Mucosa of descending colon (tissue), 3 donors: ENCODE results near the gene PSTPIP2. TPM values are rescaled to one million over a fixed set of nuclear protein-coding genes. Genes with fewer than 3 reads are reported as not detected.

ENCODE experiments used
- ATAC-seq: fragments of 200-7000 bp; cut with Tn5 transposase; one replicate; pipeline ENCODE4 v1.9.1; 2020; ENCODE audit warnings: mild to moderate bottlenecking, moderate library complexity
- DNase-seq, 3 donors: peaks; one replicate each; pipeline ENCODE4 v3.0.0-alpha.2; 2020
- H3K36me3 ChIP-seq: fragments of 200-600 bp; one replicate; pipeline ENCODE4 v1.8.0; 2021; ENCODE audit warnings: low read depth, mild to moderate bottlenecking
- H3K4me1 ChIP-seq: fragments of 200-600 bp; one replicate; pipeline ENCODE4 v1.8.0; 2021; ENCODE audit warnings: low read depth, mild to moderate bottlenecking
- H3K4me3 ChIP-seq: fragments of 200-600 bp; one replicate; pipeline ENCODE4 v1.8.0; 2021; ENCODE audit warnings: mild to moderate bottlenecking
- H3K9me3 ChIP-seq: fragments of 200-600 bp; one replicate; pipeline ENCODE4 v1.8.0; 2021; ENCODE audit warnings: mild to moderate bottlenecking
- CTCF ChIP-seq: fragments of 200-600 bp; IDR thresholded peaks from one replicate; pipeline ENCODE4 v1.8.0; 2022; ENCODE audit warnings: antibody characterized with exemption, mild to moderate bottlenecking
- intact Hi-C, 2 donors: fragments of 100-400 bp; cut with DNase I in 1 of 2; cut with micrococcal nuclease in 1 of 2; formaldehyde crosslinking; loops; one replicate each; pipeline versions ENCODE4 v1.11.0 to v1.11.1; 2022; cut with DNase I, micrococcal nuclease
- total RNA-seq, 3 donors: library from RNA; stranded (reverse); fragmentation: NEBNext Ultra II Directional in 2 of 3; extraction: Animal tissue kit (Norgen Biotek cat#: 25700) in 2 of 3; gene quantifications; one replicate each; pipeline versions ENCODE4 v1.2.1 to v1.2.4, GENCODE V29; 2021 to 2023
- donor health status: DM: no; HTN: no; CAD: no; lungs with moderate emphysema.
- donor health status: DM: no; HTN: no; CAD: no.
- donor health status: DM: no; HTN: yes; CAD: no.

The PSTPIP2 gene
- total RNA-seq, 3 donors from 2014 or later = 2.9 to 9.4 (median 9.0) TPM

GRCh38 chr18:46055838-46056230 is 16.2 kb downstream of the PSTPIP2 start:
- DNase-seq = no peak
- intact Hi-C loops = no loop called here
- no peak for ATAC-seq
- no peaks in the 10 kb centered on the region for H3K36me3 ChIP-seq
- peaks cover 4% of the 10 kb centered on the region for H3K4me1 ChIP-seq
- TF ChIP-seq CTCF = no peak
- H3K4me3 ChIP-seq = no peak overlapping the region
- H3K9me3 ChIP-seq = no peaks in the 10 kb centered on the region

DNA sequence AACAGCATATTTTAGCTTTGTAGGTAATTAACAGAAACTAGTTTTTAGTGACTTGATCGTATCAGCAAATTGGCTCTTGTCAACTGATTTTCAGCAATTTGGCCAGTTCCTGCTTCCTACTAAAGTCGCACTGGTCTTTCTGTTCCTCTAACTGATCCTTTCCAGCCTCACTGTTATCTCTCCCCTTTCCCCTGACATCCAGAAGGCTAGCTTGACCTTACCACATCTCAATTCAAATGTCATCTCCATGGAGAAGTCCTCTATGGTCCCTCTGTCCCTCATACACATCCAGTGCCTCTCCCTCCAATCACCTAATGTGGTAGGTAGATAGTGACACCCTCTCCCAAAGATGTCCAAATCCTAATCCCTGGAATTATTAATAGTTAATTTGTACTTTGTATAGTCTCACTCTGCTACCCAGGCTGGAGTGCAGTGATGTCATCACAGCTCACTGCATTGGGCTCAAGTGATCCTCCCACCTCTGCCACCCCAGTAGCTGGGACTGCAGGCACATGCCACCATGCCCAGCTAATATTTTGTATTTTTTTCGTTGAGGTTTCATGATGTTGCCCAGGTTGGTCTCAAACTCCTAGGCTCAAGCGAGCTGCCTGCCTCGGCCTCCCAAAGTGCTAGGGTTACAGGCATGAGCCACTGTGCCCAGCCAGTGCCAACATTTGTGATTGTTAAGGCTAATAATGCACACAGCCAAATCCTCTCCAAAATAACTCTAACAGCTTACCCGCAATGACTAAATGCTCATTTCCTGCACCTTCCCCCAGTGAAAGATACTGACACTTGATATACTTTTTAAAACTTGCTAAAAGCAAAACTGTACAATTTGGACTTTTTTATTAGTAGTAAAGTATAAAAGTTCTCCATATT is 16.9 kb downstream of the PSTPIP2 start:
- TF ChIP-seq CTCF = no peak
- ATAC-seq (no peak), DNase-seq (no peak)
- Histone ChIP-seq H3K36me3 (no peaks in the 10 kb centered on the region), H3K9me3 (no peaks in the 10 kb centered on the region), H3K4me1 (peaks cover 4% of the 10 kb centered on the region), H3K4me3 (no peak overlapping the region)
- intact Hi-C loops = no loop called here

DNA sequence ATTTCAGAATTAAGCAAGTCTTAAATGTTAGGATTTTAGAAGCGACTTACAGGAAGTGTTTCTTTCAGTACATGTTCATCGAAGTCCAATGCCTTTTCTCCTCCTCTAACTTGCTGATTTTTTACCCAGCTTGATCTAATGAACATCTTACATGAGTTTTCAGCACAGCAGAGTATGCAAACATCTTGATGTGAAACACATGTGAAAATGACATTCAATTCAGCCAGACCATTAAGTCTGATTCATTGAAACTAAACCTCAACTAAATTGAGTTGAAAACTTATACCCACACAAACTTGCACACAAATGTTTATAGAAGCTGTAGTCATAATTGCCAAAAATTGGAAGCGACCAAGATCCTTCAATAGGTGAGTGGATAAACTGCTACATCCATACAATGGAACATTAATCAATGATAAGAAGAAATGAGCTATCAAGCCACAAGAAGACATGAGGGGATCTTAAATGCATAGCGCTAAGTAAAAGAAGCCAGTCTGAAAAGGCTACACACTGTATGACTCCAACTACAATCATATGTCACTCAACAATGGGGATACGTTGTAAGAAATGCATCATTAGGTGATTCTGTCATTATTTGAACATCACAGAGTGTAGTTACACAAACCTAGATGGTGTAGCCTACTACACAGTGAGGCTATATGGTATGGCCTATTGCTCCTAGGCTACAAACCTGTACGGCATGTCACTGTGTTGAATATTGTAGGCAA is 18.5 kb downstream of the PSTPIP2 start:
- peaks cover 4% of the 10 kb centered on the region for H3K4me1 ChIP-seq
- no peak for ATAC-seq
- intact Hi-C loops = no loop called here
- DNase-seq = no peak
- H3K9me3 ChIP-seq = no peaks in the 10 kb centered on the region
- no peak overlapping the region for H3K4me3 ChIP-seq
- H3K36me3 ChIP-seq = no peaks in the 10 kb centered on the region
- no peak for TF ChIP-seq CTCF

GRCh38 chr18:46051731-46052461 is 20.2 kb downstream of the PSTPIP2 start:
- Histone ChIP-seq H3K4me3 (no peak overlapping the region), H3K4me1 (peaks cover 4% of the 10 kb centered on the region), H3K36me3 (no peaks in the 10 kb centered on the region), H3K9me3 (no peaks in the 10 kb centered on the region)
- intact Hi-C loops = no loop called here
- no peak for TF ChIP-seq CTCF
- peak in 1 of 3 donors; percentile 14 for DNase-seq
- ATAC-seq = peak; percentile 93

- ATAC-seq (no peak), DNase-seq (no peak)
- TF ChIP-seq CTCF = no peak
- Histone ChIP-seq H3K36me3 (no peaks in the 10 kb centered on the region), H3K4me3 (no peak overlapping the region), H3K9me3 (no peaks in the 10 kb centered on the region), H3K4me1 (peaks cover 4% of the 10 kb centered on the region)
- intact Hi-C loops = no loop called here
Measured at GRCh38 chr18:46050268-46050667, 21.8 kb downstream of the PSTPIP2 start.
